Gastroesophageal sphincter (tissue), 4 donors: ENCODE data around the gene LRRC73. TPM values are rescaled to one million over a fixed set of nuclear protein-coding genes. Genes with fewer than 3 reads are reported as not detected.

Source experiments
- ATAC-seq: fragments of 150-250 bp; one replicate; pipeline ENCODE4 v1.9.1; 2016; ENCODE audit warnings: mild to moderate bottlenecking, moderate library complexity
- H3K27ac ChIP-seq, 4 donors: fragments of 200-600 bp; sonication (generic) in 3 of 4; 1 replicate in 3 of 4; 2 replicates in 1 of 4; pipeline ENCODE4 v1.5.1; 2016 to 2019
- H3K27me3 ChIP-seq: fragments of 200-600 bp; sonication (generic); one replicate; pipeline ENCODE4 v1.5.1; 2019
- H3K36me3 ChIP-seq, 2 donors: fragments of 200-600 bp; sonication (generic); one replicate each; pipeline ENCODE4 v1.5.1; 2019; ENCODE audit warnings: control low read depth in 1 of 2
- H3K4me1 ChIP-seq, 3 donors: fragments of 200-600 bp; sonication (generic); 1 replicate in 2 of 3; 2 replicates in 1 of 3; pipeline ENCODE4 v1.5.1; 2016 to 2019; ENCODE audit warnings: control low read depth in 2 of 3
- H3K4me3 ChIP-seq, 2 donors: fragments of 200-600 bp; sonication (generic); one replicate each; pipeline ENCODE4 v1.5.1; 2019; ENCODE audit warnings: mild to moderate bottlenecking in 1 of 2, moderate library complexity in 1 of 2
- H3K9me3 ChIP-seq, 3 donors: fragments of 200-600 bp; sonication (generic); one replicate each; pipeline ENCODE4 v1.5.1; 2017 to 2019; ENCODE audit warnings: control low read depth in 2 of 3
- CTCF ChIP-seq, 4 experiments: fragments of 200-600 bp in 2 of 4; fragments of 450-650 bp in 2 of 4; sonication (generic) in 1 of 4; IDR thresholded peaks; one replicate each; pipeline ENCODE4 v1.5.1; 2017 to 2019; ENCODE audit warnings: antibody characterized with exemption in 4 of 4, mild to moderate bottlenecking in 2 of 4, moderate library complexity in 2 of 4
- EP300 ChIP-seq: sonication (generic); formaldehyde crosslinking; IDR thresholded peaks from one replicate; pipeline ENCODE4 v1.6.1; 2017; ENCODE audit warnings: antibody characterized with exemption, mild to moderate bottlenecking
- POLR2A ChIP-seq, 2 donors: fragments of 450-650 bp; IDR thresholded peaks; one replicate each; pipeline ENCODE4 v1.6.1; 2017; ENCODE audit warnings: antibody characterized with exemption in 2 of 2, mild to moderate bottlenecking in 2 of 2, moderate library complexity in 1 of 2
- POLR2AphosphoS5 ChIP-seq: sonication (generic); formaldehyde crosslinking; IDR thresholded peaks from one replicate; pipeline ENCODE4 v1.6.1; 2017; ENCODE audit warnings: antibody characterized with exemption
- WGBS, 2 donors: methylation state at CpG; one replicate each; pipeline ENCODE4 v1.1.5; 2018; ENCODE audit warnings: low coverage in 1 of 2; 5-methylcytosine and 5-hydroxymethylcytosine counted together
- total RNA-seq, 4 donors: library from RNA; depleted of rRNA; stranded (reverse); fragments of >200 nt; gene quantifications; one replicate each; pipeline ENCODE4 v1.1.0, GENCODE V29; 2016

LRRC73 gene
- total RNA-seq, 4 donors from 2014 or later, result 0.16 to 0.31 TPM; not detected in 2

- TF ChIP-seq POLR2A (IDR thresholded peaks at IDR 0.05) (no peak), EP300 (no peak), CTCF (IDR thresholded peaks at IDR 0.05) (peak in 3 of 4 experiments; percentile 44 to 68 (median 48))
- Histone ChIP-seq H3K9me3 (no peaks in the 10 kb centered on the region), H3K36me3 (peaks cover 0 to 42% of the 10 kb centered on the region in 2 donors), H3K27me3 (no peaks in the 10 kb centered on the region), H3K4me3 (no peak overlapping the region), H3K4me1 (peaks cover 2 to 42% (median 29%) of the 10 kb centered on the region in 3 donors), H3K27ac (no peak overlapping the region)
- WGBS, 2 donors, result 0% methylated on average over 1 of the region's 18 CpGs; no CpG with 5 or more reads in 1 of the 2 donors
- ATAC-seq, result peak; percentile 13
Observed at GRCh38 chr6:43496370-43497128, 13.6 kb downstream of the LRRC73 start.

GRCh38 chr6:43495409-43495941 lies 14.7 kb downstream of the LRRC73 start:
- no peak overlapping the region for H3K4me3 ChIP-seq
- H3K27me3 ChIP-seq, result no peaks in the 10 kb centered on the region
- H3K27ac ChIP-seq, result no peak overlapping the region
- peaks cover 0 to 31% of the 10 kb centered on the region in 2 donors for H3K36me3 ChIP-seq
- H3K4me1 ChIP-seq, result peaks cover 2 to 42% (median 29%) of the 10 kb centered on the region in 3 donors
- ATAC-seq, result no peak
- H3K9me3 ChIP-seq, result no peaks in the 10 kb centered on the region
- TF ChIP-seq EP300 (no peak), POLR2A (IDR thresholded peaks at IDR 0.05) (no peak), CTCF (IDR thresholded peaks at IDR 0.05) (no peak), POLR2AphosphoS5 (no peak)
- WGBS, 2 donors, result 20% methylated on average over 1 of the region's 4 CpGs; no CpG with 5 or more reads in 1 of the 2 donors

- 100% methylated on average over 2 of the region's 4 CpGs; no CpG with 5 or more reads in 1 of the 2 donors for WGBS, 2 donors
Observed at GRCh38 chr6:43494766-43495165, 15.4 kb downstream of the LRRC73 start.

GRCh38 chr6:43494321-43494720 lies 15.8 kb downstream of the LRRC73 start:
- Histone ChIP-seq H3K9me3 (no peaks in the 10 kb centered on the region), H3K36me3 (peaks cover 0 to 19% of the 10 kb centered on the region in 2 donors), H3K27me3 (no peaks in the 10 kb centered on the region), H3K4me3 (no peak overlapping the region), H3K4me1 (peaks cover 2 to 36% (median 29%) of the 10 kb centered on the region in 3 donors), H3K27ac (no peak overlapping the region)
- no peak for ATAC-seq
- TF ChIP-seq POLR2AphosphoS5, result no peak
- no peak for TF ChIP-seq CTCF (IDR thresholded peaks at IDR 0.05)
- no peak for TF ChIP-seq POLR2A (IDR thresholded peaks at IDR 0.05)
- TF ChIP-seq EP300, result no peak
- 100% methylated on average over 3 of the region's 6 CpGs; no CpG with 5 or more reads in 1 of the 2 donors for WGBS, 2 donors

More at GRCh38 chr6:43494766-43495165, 15.4 kb downstream of the LRRC73 start:
- Histone ChIP-seq H3K9me3 (no peaks in the 10 kb centered on the region), H3K4me3 (no peak overlapping the region), H3K27me3 (no peaks in the 10 kb centered on the region), H3K4me1 (peaks cover 2 to 41% (median 29%) of the 10 kb centered on the region in 3 donors), H3K27ac (no peak overlapping the region), H3K36me3 (peaks cover 0 to 24% of the 10 kb centered on the region in 2 donors)
- ATAC-seq, result no peak
- no peak for TF ChIP-seq POLR2A (IDR thresholded peaks at IDR 0.05)
- TF ChIP-seq POLR2AphosphoS5, result no peak
- no peak for TF ChIP-seq EP300
- no peak for TF ChIP-seq CTCF (IDR thresholded peaks at IDR 0.05)
